Upper lobe of left lung (tissue), 6 donors: Measurements from ENCODE around the gene APOBEC3F. TPM values are rescaled to one million over a fixed set of nuclear protein-coding genes. Genes with fewer than 3 reads are reported as not detected.

ENCODE experiments used
- ATAC-seq, 2 donors: fragments of 200-7000 bp; cut with Tn5 transposase; one replicate each; pipeline ENCODE4 v1.9.1; 2022; ENCODE audit warnings: mild to moderate bottlenecking in 2 of 2, moderate library complexity in 2 of 2; ENCODE audit not compliant: low FRiP score in 2 of 2
- DNase-seq, 2 donors: peaks; one replicate each; pipeline ENCODE4 v3.0.0-alpha.2; 2019 to 2020
- H3K27ac ChIP-seq, 4 donors: fragments of 200-600 bp; sonication (generic); one replicate each; pipeline ENCODE4 v1.5.1; 2016 to 2019
- H3K27me3 ChIP-seq, 4 donors: fragments of 200-600 bp; sonication (generic); one replicate each; pipeline ENCODE4 v1.5.1; 2017 to 2019
- H3K36me3 ChIP-seq, 4 donors: fragments of 200-600 bp; sonication (generic); one replicate each; pipeline ENCODE4 v1.5.1; 2016 to 2019
- H3K4me1 ChIP-seq, 4 donors: fragments of 200-600 bp; sonication (generic); one replicate each; pipeline ENCODE4 v1.5.1; 2018 to 2019
- H3K4me3 ChIP-seq, 4 donors: fragments of 200-600 bp; sonication (generic); one replicate each; pipeline ENCODE4 v1.5.1; 2017 to 2019; ENCODE audit warnings: mild to moderate bottlenecking in 2 of 4, moderate library complexity in 1 of 4
- H3K9me3 ChIP-seq, 4 donors: fragments of 200-600 bp; sonication (generic); one replicate each; pipeline ENCODE4 v1.5.1; 2018 to 2019
- CTCF ChIP-seq, 6 experiments: fragments of 450-650 bp in 4 of 6; fragments of 200-600 bp in 2 of 6; sonication (generic) in 2 of 6; IDR thresholded peaks; one replicate each; pipeline ENCODE4 v1.5.1; 2016 to 2019; ENCODE audit warnings: antibody characterized with exemption in 6 of 6
- EP300 ChIP-seq, 4 donors: sonication (generic); formaldehyde crosslinking; IDR thresholded peaks; one replicate each; pipeline ENCODE4 v1.5.1; 2017; ENCODE audit warnings: antibody characterized with exemption in 4 of 4, control low read depth in 2 of 4
- POLR2A ChIP-seq, 4 donors: fragments of 450-650 bp; IDR thresholded peaks; one replicate each; pipeline ENCODE4 v1.5.1; 2016 to 2017; ENCODE audit warnings: antibody characterized with exemption in 4 of 4, mild to moderate bottlenecking in 2 of 4
- POLR2AphosphoS5 ChIP-seq, 2 donors: sonication (generic); formaldehyde crosslinking; IDR thresholded peaks; one replicate each; pipeline ENCODE4 v1.5.1; 2017; ENCODE audit warnings: antibody characterized with exemption in 2 of 2
- WGBS, 2 donors: methylation state at CpG; one replicate each; pipeline ENCODE4 v1.1.5; 2017 to 2018; 5-methylcytosine and 5-hydroxymethylcytosine counted together
- total RNA-seq, 6 donors: library from RNA; depleted of rRNA in 4 of 6; stranded (reverse); fragments of >200 nt in 4 of 6; gene quantifications; one replicate each; pipeline versions ENCODE4 v1.1.0 to v1.2.1, GENCODE V29; 2016 to 2021
- donor health status: DM: no; HTN: no; CAD: no; lungs with moderate emphysema.
- donor health status: DM: no; HTN: yes; CAD: no; lungs with severe emphysema.

The APOBEC3F gene
- total RNA-seq, 6 donors from 2014 or later, result 4.0 to 12.0 (median 6.5) TPM

GRCh38 chr22:39081598-39081997, 40.9 kb downstream of the APOBEC3F start:
- 76 to 84% methylated on average over 7 to 8 of the region's 8 CpGs for WGBS, 2 donors
- no peak for TF ChIP-seq POLR2A (IDR thresholded peaks at IDR 0.05)
- TF ChIP-seq CTCF (IDR thresholded peaks at IDR 0.05), result no peak
- no peak for TF ChIP-seq EP300 (IDR thresholded peaks at IDR 0.05)
- no peak for TF ChIP-seq POLR2AphosphoS5 (IDR thresholded peaks at IDR 0.05)
- H3K27ac ChIP-seq, result no peak overlapping the region
- no peak overlapping the region for H3K4me3 ChIP-seq
- H3K9me3 ChIP-seq, result no peaks in the 10 kb centered on the region
- peaks cover 6 to 13% (median 11%) of the 10 kb centered on the region in 4 donors for H3K4me1 ChIP-seq
- H3K27me3 ChIP-seq, result no peaks in the 10 kb centered on the region
- DNase-seq, result no peak
- no peak for ATAC-seq
- H3K36me3 ChIP-seq, result peaks cover 0 to 18% (median 2%) of the 10 kb centered on the region in 4 donors

- peak overlapping the region in 1 of 4 donors; percentile 11 for H3K27ac ChIP-seq
- H3K4me3 ChIP-seq, result no peak overlapping the region
- DNase-seq (no peak), ATAC-seq (no peak)
- 78 to 88% methylated on average over 9 to 14 of the region's 14 CpGs for WGBS, 2 donors
- H3K36me3 ChIP-seq, result peaks cover 0 to 18% (median 2%) of the 10 kb centered on the region in 4 donors
- H3K27me3 ChIP-seq, result no peaks in the 10 kb centered on the region
- no peak for TF ChIP-seq EP300 (IDR thresholded peaks at IDR 0.05)
- no peak for TF ChIP-seq CTCF (IDR thresholded peaks at IDR 0.05)
- TF ChIP-seq POLR2AphosphoS5 (IDR thresholded peaks at IDR 0.05), result no peak
- no peak for TF ChIP-seq POLR2A (IDR thresholded peaks at IDR 0.05)
- H3K9me3 ChIP-seq, result no peaks in the 10 kb centered on the region
- H3K4me1 ChIP-seq, result no peaks in the 10 kb centered on the region
These were observed 42.8 kb downstream of the APOBEC3F start for GRCh38 chr22:39083212-39084165.

- Histone ChIP-seq H3K9me3 (no peaks in the 10 kb centered on the region), H3K4me1 (no peaks in the 10 kb centered on the region), H3K27me3 (no peaks in the 10 kb centered on the region), H3K4me3 (no peak overlapping the region), H3K36me3 (peaks cover 0 to 18% (median 2%) of the 10 kb centered on the region in 4 donors), H3K27ac (no peak overlapping the region)
- TF ChIP-seq CTCF (IDR thresholded peaks at IDR 0.05) (no peak), POLR2A (IDR thresholded peaks at IDR 0.05) (no peak), POLR2AphosphoS5 (IDR thresholded peaks at IDR 0.05) (no peak)
- no peak for ATAC-seq
- DNase-seq, result no peak
- WGBS, 2 donors, result 90 to 92% methylated on average over 2 to 7 of the region's 8 CpGs
These were observed 44.0 kb downstream of the APOBEC3F start for GRCh38 chr22:39084666-39085065.

- no peak for TF ChIP-seq POLR2A (IDR thresholded peaks at IDR 0.05)
- no peak for TF ChIP-seq CTCF (IDR thresholded peaks at IDR 0.05)
- TF ChIP-seq EP300 (IDR thresholded peaks at IDR 0.05), result no peak
- TF ChIP-seq POLR2AphosphoS5 (IDR thresholded peaks at IDR 0.05), result no peak
- no peak for ATAC-seq
- no peak overlapping the region for H3K4me3 ChIP-seq
- no peaks in the 10 kb centered on the region for H3K27me3 ChIP-seq
- H3K9me3 ChIP-seq, result no peaks in the 10 kb centered on the region
- no peaks in the 10 kb centered on the region for H3K36me3 ChIP-seq
- H3K4me1 ChIP-seq, result peaks cover 0 to under 1% (median 0%) of the 10 kb centered on the region in 4 donors
- no peak overlapping the region for H3K27ac ChIP-seq
- WGBS, 2 donors, result 89 to 95% methylated on average over 4 to 5 of the region's 6 CpGs
- no peak for DNase-seq
These were observed 46.4 kb downstream of the APOBEC3F start for GRCh38 chr22:39087098-39087497.
